ENCODE measurements around the gene GKN2. TPM values are rescaled to one million over a fixed set of nuclear protein-coding genes. Genes with fewer than 3 reads are reported as not detected.

GKN2 gene
- polyA plus RNA-seq, 2 donors = 2.6 TPM; not detected in 1

DNA sequence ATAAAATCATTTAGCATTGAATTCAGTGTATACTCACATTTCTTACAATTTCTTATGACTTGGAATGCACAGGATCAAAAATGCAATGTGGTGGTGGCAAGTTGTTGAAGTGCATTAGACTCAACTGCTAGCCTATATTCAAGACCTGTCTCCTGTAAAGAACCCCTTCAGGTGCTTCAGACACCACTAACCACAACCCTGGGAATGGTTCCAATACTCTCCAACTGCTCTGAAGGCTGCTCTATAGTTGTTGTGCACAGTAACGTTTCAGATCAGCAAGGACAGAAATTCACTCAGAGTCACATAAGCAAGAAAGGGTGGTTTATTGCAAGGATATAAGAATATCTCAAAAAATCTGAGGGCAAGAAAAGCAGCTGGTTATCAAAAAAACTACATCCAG, 28.3 kb upstream of the GKN2 start:
- Histone ChIP-seq H3K9me3 (ENCODE audit: control insufficient read depth in 2 of 2, insufficient read depth in 1 of 2, low read depth in 1 of 2, low read length in 1 of 2) (no peaks in the 10 kb centered on the region), H3K4me3 (ENCODE audit: low read depth in 1 of 2, low read length in 2 of 2) (no peak overlapping the region), H3K27me3 (ENCODE audit: control insufficient read depth in 1 of 2, insufficient read depth in 2 of 2, low read length in 2 of 2) (no peaks in the 10 kb centered on the region), H3K27ac (ENCODE audit: low read depth in 2 of 2, low read length in 1 of 2) (no peak overlapping the region), H3K36me3 (ENCODE audit: control insufficient read depth in 2 of 2, insufficient read depth in 2 of 2, low read length in 1 of 2) (no peaks in the 10 kb centered on the region), H3K4me1 (ENCODE audit: control insufficient read depth in 2 of 2, insufficient read depth in 2 of 2, low read length in 1 of 2) (no peaks in the 10 kb centered on the region)
- 55 to 58% methylated on average over 1 of the region's 1 CpG for WGBS, 2 donors

DNA sequence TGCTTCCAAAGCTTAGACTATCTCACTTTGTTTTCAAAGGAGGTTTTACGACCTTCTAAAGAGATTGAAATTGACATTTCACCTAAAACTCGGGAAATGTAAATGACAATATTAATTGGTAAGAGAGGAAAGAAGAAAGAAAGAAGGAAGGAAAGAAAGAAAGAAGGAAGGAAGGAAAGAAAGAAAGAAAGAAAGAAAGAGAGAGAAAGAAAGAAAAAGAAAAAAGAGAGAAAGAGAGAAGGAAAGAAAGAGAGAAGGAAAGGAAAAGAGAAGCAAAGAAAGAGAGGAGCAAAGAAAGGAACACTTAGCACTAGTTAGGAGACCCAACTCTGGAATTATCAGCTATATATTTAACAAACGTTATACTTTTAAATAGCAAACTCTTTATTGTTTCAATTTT, 25.4 kb upstream of the GKN2 start:
- Histone ChIP-seq H3K27me3 (ENCODE audit: control insufficient read depth in 1 of 2, insufficient read depth in 2 of 2, low read length in 2 of 2) (no peaks in the 10 kb centered on the region), H3K36me3 (ENCODE audit: control insufficient read depth in 2 of 2, insufficient read depth in 2 of 2, low read length in 1 of 2) (no peaks in the 10 kb centered on the region), H3K9me3 (ENCODE audit: control insufficient read depth in 2 of 2, insufficient read depth in 1 of 2, low read depth in 1 of 2, low read length in 1 of 2) (no peaks in the 10 kb centered on the region), H3K4me1 (ENCODE audit: control insufficient read depth in 2 of 2, insufficient read depth in 2 of 2, low read length in 1 of 2) (no peaks in the 10 kb centered on the region), H3K27ac (ENCODE audit: low read depth in 2 of 2, low read length in 1 of 2) (no peak overlapping the region), H3K4me3 (ENCODE audit: low read depth in 1 of 2, low read length in 2 of 2) (no peak overlapping the region)
- 62 to 68% methylated on average over 3 of the region's 3 CpGs for WGBS, 2 donors

- Histone ChIP-seq H3K36me3 (ENCODE audit: control insufficient read depth in 2 of 2, insufficient read depth in 2 of 2, low read length in 1 of 2) (no peaks in the 10 kb centered on the region), H3K4me3 (ENCODE audit: low read depth in 1 of 2, low read length in 2 of 2) (no peak overlapping the region), H3K27ac (ENCODE audit: low read depth in 2 of 2, low read length in 1 of 2) (no peak overlapping the region), H3K9me3 (ENCODE audit: control insufficient read depth in 2 of 2, insufficient read depth in 1 of 2, low read depth in 1 of 2, low read length in 1 of 2) (no peaks in the 10 kb centered on the region), H3K4me1 (ENCODE audit: control insufficient read depth in 2 of 2, insufficient read depth in 2 of 2, low read length in 1 of 2) (no peaks in the 10 kb centered on the region), H3K27me3 (ENCODE audit: control insufficient read depth in 1 of 2, insufficient read depth in 2 of 2, low read length in 2 of 2) (no peaks in the 10 kb centered on the region)
- WGBS, 2 donors = 75 to 79% methylated on average over 4 of the region's 4 CpGs
Observed at GRCh38 chr2:68977453-68977852, 24.8 kb upstream of the GKN2 start.

GRCh38 chr2:68975844-68976243, 23.2 kb upstream of the GKN2 start:
- no peaks in the 10 kb centered on the region for H3K9me3 ChIP-seq (ENCODE audit: control insufficient read depth in 2 of 2, insufficient read depth in 1 of 2, low read depth in 1 of 2, low read length in 1 of 2)
- H3K4me3 ChIP-seq (ENCODE audit: low read depth in 1 of 2, low read length in 2 of 2) = no peak overlapping the region
- 92 to 95% methylated on average over 2 of the region's 2 CpGs for WGBS, 2 donors
- no peaks in the 10 kb centered on the region for H3K36me3 ChIP-seq (ENCODE audit: control insufficient read depth in 2 of 2, insufficient read depth in 2 of 2, low read length in 1 of 2)
- H3K27ac ChIP-seq (ENCODE audit: low read depth in 2 of 2, low read length in 1 of 2) = no peak overlapping the region
- H3K27me3 ChIP-seq (ENCODE audit: control insufficient read depth in 1 of 2, insufficient read depth in 2 of 2, low read length in 2 of 2) = no peaks in the 10 kb centered on the region
- H3K4me1 ChIP-seq (ENCODE audit: control insufficient read depth in 2 of 2, insufficient read depth in 2 of 2, low read length in 1 of 2) = no peaks in the 10 kb centered on the region

- H3K4me3 ChIP-seq (ENCODE audit: low read depth in 1 of 2, low read length in 2 of 2) = no peak overlapping the region
- no peaks in the 10 kb centered on the region for H3K4me1 ChIP-seq (ENCODE audit: control insufficient read depth in 2 of 2, insufficient read depth in 2 of 2, low read length in 1 of 2)
- no peaks in the 10 kb centered on the region for H3K27me3 ChIP-seq (ENCODE audit: control insufficient read depth in 1 of 2, insufficient read depth in 2 of 2, low read length in 2 of 2)
- no peaks in the 10 kb centered on the region for H3K36me3 ChIP-seq (ENCODE audit: control insufficient read depth in 2 of 2, insufficient read depth in 2 of 2, low read length in 1 of 2)
- 67 to 76% methylated on average over 9 of the region's 9 CpGs for WGBS, 2 donors
- no peak overlapping the region for H3K27ac ChIP-seq (ENCODE audit: low read depth in 2 of 2, low read length in 1 of 2)
- no peaks in the 10 kb centered on the region for H3K9me3 ChIP-seq (ENCODE audit: control insufficient read depth in 2 of 2, insufficient read depth in 1 of 2, low read depth in 1 of 2, low read length in 1 of 2)
Observed at GRCh38 chr2:68974946-68975665, 22.4 kb upstream of the GKN2 start.

GRCh38 chr2:68974251-68974650, 21.6 kb upstream of the GKN2 start, which contains the start of gene GKN1:
Gene GKN1 (plus strand): TSS chr2:68974636. CDS start chr2:68974678, 42 bp downstream.
- Histone ChIP-seq H3K4me3 (ENCODE audit: low read depth in 1 of 2, low read length in 2 of 2) (no peak within 1 kb of the TSS), H3K36me3 (ENCODE audit: control insufficient read depth in 2 of 2, insufficient read depth in 2 of 2, low read length in 1 of 2) (no peaks in the 10 kb centered on the region), H3K27me3 (ENCODE audit: control insufficient read depth in 1 of 2, insufficient read depth in 2 of 2, low read length in 2 of 2) (no peaks in the 10 kb centered on the region), H3K4me1 (ENCODE audit: control insufficient read depth in 2 of 2, insufficient read depth in 2 of 2, low read length in 1 of 2) (no peaks in the 10 kb centered on the region), H3K9me3 (ENCODE audit: control insufficient read depth in 2 of 2, insufficient read depth in 1 of 2, low read depth in 1 of 2, low read length in 1 of 2) (no peaks in the 10 kb centered on the region), H3K27ac (ENCODE audit: low read depth in 2 of 2, low read length in 1 of 2) (no peak within 1 kb of the TSS)
- WGBS, 2 donors = 59 to 62% methylated on average over 3 of the region's 3 CpGs

GRCh38 chr2:68971591-68972231, 19.0 kb upstream of the GKN2 start:
- no peak overlapping the region for H3K4me3 ChIP-seq (ENCODE audit: low read depth in 1 of 2, low read length in 2 of 2)
- H3K9me3 ChIP-seq (ENCODE audit: control insufficient read depth in 2 of 2, insufficient read depth in 1 of 2, low read depth in 1 of 2, low read length in 1 of 2) = no peaks in the 10 kb centered on the region
- no peaks in the 10 kb centered on the region for H3K27me3 ChIP-seq (ENCODE audit: control insufficient read depth in 1 of 2, insufficient read depth in 2 of 2, low read length in 2 of 2)
- no peaks in the 10 kb centered on the region for H3K36me3 ChIP-seq (ENCODE audit: control insufficient read depth in 2 of 2, insufficient read depth in 2 of 2, low read length in 1 of 2)
- H3K4me1 ChIP-seq (ENCODE audit: control insufficient read depth in 2 of 2, insufficient read depth in 2 of 2, low read length in 1 of 2) = no peaks in the 10 kb centered on the region
- H3K27ac ChIP-seq (ENCODE audit: low read depth in 2 of 2, low read length in 1 of 2) = no peak overlapping the region
- WGBS, 2 donors = 73 to 81% methylated on average over 5 of the region's 5 CpGs

GRCh38 chr2:68970566-68971265, 18.0 kb upstream of the GKN2 start:
- WGBS, 2 donors = 83% methylated on average over 8 of the region's 8 CpGs
- Histone ChIP-seq H3K4me3 (ENCODE audit: low read depth in 1 of 2, low read length in 2 of 2) (no peak overlapping the region), H3K4me1 (ENCODE audit: control insufficient read depth in 2 of 2, insufficient read depth in 2 of 2, low read length in 1 of 2) (no peaks in the 10 kb centered on the region), H3K36me3 (ENCODE audit: control insufficient read depth in 2 of 2, insufficient read depth in 2 of 2, low read length in 1 of 2) (no peaks in the 10 kb centered on the region), H3K27ac (ENCODE audit: low read depth in 2 of 2, low read length in 1 of 2) (no peak overlapping the region), H3K27me3 (ENCODE audit: control insufficient read depth in 1 of 2, insufficient read depth in 2 of 2, low read length in 2 of 2) (no peaks in the 10 kb centered on the region), H3K9me3 (ENCODE audit: control insufficient read depth in 2 of 2, insufficient read depth in 1 of 2, low read depth in 1 of 2, low read length in 1 of 2) (no peaks in the 10 kb centered on the region)

- no peaks in the 10 kb centered on the region for H3K4me1 ChIP-seq (ENCODE audit: control insufficient read depth in 2 of 2, insufficient read depth in 2 of 2, low read length in 1 of 2)
- no peak overlapping the region for H3K27ac ChIP-seq (ENCODE audit: low read depth in 2 of 2, low read length in 1 of 2)
- WGBS, 2 donors = 85 to 89% methylated on average over 8 of the region's 8 CpGs
Observed at GRCh38 chr2:68969736-68970490, 17.2 kb upstream of the GKN2 start.

More at GRCh38 chr2:68969736-68970490, 17.2 kb upstream of the GKN2 start:
- Histone ChIP-seq H3K36me3 (ENCODE audit: control insufficient read depth in 2 of 2, insufficient read depth in 2 of 2, low read length in 1 of 2) (no peaks in the 10 kb centered on the region), H3K27me3 (ENCODE audit: control insufficient read depth in 1 of 2, insufficient read depth in 2 of 2, low read length in 2 of 2) (no peaks in the 10 kb centered on the region), H3K9me3 (ENCODE audit: control insufficient read depth in 2 of 2, insufficient read depth in 1 of 2, low read depth in 1 of 2, low read length in 1 of 2) (no peaks in the 10 kb centered on the region), H3K4me3 (ENCODE audit: low read depth in 1 of 2, low read length in 2 of 2) (no peak overlapping the region)
